IPS-15b (cell line): ENCODE measurements around the gene KLHL22.
"Not testable (repeated sequence)": the region's sequence is repeated elsewhere in the genome, so short reads cannot be mapped to it uniquely, and the experiment has no call there.

Experiments used
- H3K27me3 ChIP-seq: one replicate; pipeline ENCODE4 v1.6.1; 2013; ENCODE audit warnings: low read length; ENCODE audit not compliant: control insufficient read depth, insufficient read depth
- H3K36me3 ChIP-seq: one replicate; pipeline ENCODE4 v1.6.1; 2013; ENCODE audit warnings: low read length; ENCODE audit not compliant: control insufficient read depth, insufficient read depth
- H3K4me1 ChIP-seq: one replicate; pipeline ENCODE4 v1.6.1; 2013; ENCODE audit warnings: mild to moderate bottlenecking, low read length; ENCODE audit not compliant: control insufficient read depth, insufficient read depth
- H3K4me3 ChIP-seq: one replicate; pipeline ENCODE4 v1.5.1; 2013; ENCODE audit warnings: low read depth, low read length
- H3K9ac ChIP-seq: one replicate; pipeline ENCODE4 v1.6.1; 2013; ENCODE audit warnings: low read depth, mild to moderate bottlenecking, low read length
- H3K9me3 ChIP-seq: one replicate; pipeline ENCODE4 v1.6.1; 2013; ENCODE audit warnings: mild to moderate bottlenecking, low read length; ENCODE audit not compliant: control insufficient read depth, insufficient read depth

Gene KLHL22

GRCh38 chr22:20423906-20424551 is 71.6 kb downstream of the KLHL22 start:
- no peak overlapping the region for H3K9ac ChIP-seq
- no peak overlapping the region for H3K4me3 ChIP-seq
- peaks cover 14% of the 10 kb centered on the region for H3K27me3 ChIP-seq
- H3K9me3 ChIP-seq = no peaks in the 10 kb centered on the region
- peaks cover 3% of the 10 kb centered on the region for H3K36me3 ChIP-seq
- no peaks in the 10 kb centered on the region for H3K4me1 ChIP-seq

- no peak overlapping the region for H3K4me3 ChIP-seq
- no peaks in the 10 kb centered on the region for H3K36me3 ChIP-seq
- no peaks in the 10 kb centered on the region for H3K4me1 ChIP-seq
- no peak overlapping the region for H3K9ac ChIP-seq
- peaks cover 7% of the 10 kb centered on the region for H3K27me3 ChIP-seq
- H3K9me3 ChIP-seq = no peaks in the 10 kb centered on the region
Measured at GRCh38 chr22:20423008-20423905, 72.3 kb downstream of the KLHL22 start.

- Histone ChIP-seq H3K4me3 (no peak overlapping the region), H3K27me3 (peaks cover 4% of the 10 kb centered on the region), H3K9me3 (no peaks in the 10 kb centered on the region), H3K9ac (no peak overlapping the region), H3K36me3 (no peaks in the 10 kb centered on the region), H3K4me1 (no peaks in the 10 kb centered on the region)
Measured at GRCh38 chr22:20422271-20423007, 73.2 kb downstream of the KLHL22 start.

DNA sequence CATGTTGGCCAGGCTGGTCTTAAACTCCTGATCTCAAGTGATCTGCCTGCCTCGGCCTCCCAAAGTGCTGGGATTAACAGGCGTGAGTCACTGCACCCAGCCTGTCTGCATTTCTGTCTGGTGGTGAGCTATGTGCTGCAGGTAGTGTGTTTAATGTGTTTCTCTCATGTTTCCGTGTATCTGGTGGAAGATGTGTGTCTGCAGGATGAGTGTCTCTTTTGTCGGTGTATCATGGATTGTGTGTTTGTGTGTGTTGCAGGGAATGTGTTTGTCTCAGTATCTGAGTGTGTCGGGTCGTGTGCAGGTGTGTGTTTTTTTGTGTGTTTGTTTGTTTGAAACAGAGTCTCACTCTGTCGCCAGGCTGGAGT is 74.1 kb downstream of the KLHL22 start:
- H3K27me3 ChIP-seq = peaks cover 3% of the 10 kb centered on the region
- no peaks in the 10 kb centered on the region for H3K36me3 ChIP-seq
- no peaks in the 10 kb centered on the region for H3K4me1 ChIP-seq
- no peak overlapping the region for H3K9ac ChIP-seq
- H3K4me3 ChIP-seq = no peak overlapping the region
- no peaks in the 10 kb centered on the region for H3K9me3 ChIP-seq

DNA sequence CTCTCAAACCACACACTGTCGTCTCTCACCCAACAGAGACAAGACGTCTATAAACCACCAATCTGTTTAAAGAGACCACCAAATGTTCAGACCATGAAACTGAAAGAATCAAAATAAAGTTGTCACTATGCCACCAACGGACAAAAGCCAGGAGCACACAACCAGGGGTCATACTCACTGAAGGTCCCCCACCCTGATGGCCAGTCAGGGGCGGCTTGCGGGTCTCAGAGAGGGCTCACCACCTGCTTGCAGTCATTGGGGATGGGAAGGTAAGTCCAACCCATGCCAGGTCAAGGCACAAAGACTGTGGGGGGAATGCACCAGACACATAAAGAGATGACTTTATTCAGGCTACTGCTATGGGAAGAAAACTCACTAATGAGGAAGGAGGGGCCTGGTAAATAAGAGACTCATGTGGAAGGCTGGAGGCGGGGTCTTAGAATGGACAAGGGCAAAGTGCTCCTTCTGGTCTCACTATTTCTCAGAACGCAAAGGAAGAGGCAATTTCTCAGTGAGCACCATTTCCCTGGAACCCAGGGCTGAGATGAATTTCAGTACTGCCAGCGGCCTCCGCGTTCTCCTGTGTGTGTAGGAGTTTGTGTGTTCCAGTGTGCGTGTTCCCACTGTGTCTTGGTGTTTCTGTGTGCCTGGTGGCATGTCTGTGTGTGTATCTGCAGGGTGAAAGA is 75.3 kb downstream of the KLHL22 start:
- H3K4me1 ChIP-seq = no peaks in the 10 kb centered on the region
- H3K4me3 ChIP-seq = no peak overlapping the region
- H3K9me3 ChIP-seq = no peaks in the 10 kb centered on the region
- no peak overlapping the region for H3K9ac ChIP-seq
- no peaks in the 10 kb centered on the region for H3K36me3 ChIP-seq
- peaks cover 3% of the 10 kb centered on the region for H3K27me3 ChIP-seq

GRCh38 chr22:20419664-20419951 is 76.0 kb downstream of the KLHL22 start:
- H3K4me3 ChIP-seq = no peak overlapping the region
- H3K9me3 ChIP-seq = no peaks in the 10 kb centered on the region
- peaks cover 3% of the 10 kb centered on the region for H3K27me3 ChIP-seq
- no peaks in the 10 kb centered on the region for H3K36me3 ChIP-seq
- H3K9ac ChIP-seq = no peak overlapping the region
- H3K4me1 ChIP-seq = no peaks in the 10 kb centered on the region

- Histone ChIP-seq H3K27me3 (peaks cover 3% of the 10 kb centered on the region), H3K9me3 (no peaks in the 10 kb centered on the region), H3K4me3 (peak overlapping the region; percentile 43), H3K9ac (no peak overlapping the region), H3K4me1 (no peaks in the 10 kb centered on the region), H3K36me3 (no peaks in the 10 kb centered on the region)
Measured at GRCh38 chr22:20418211-20418788, 77.3 kb downstream of the KLHL22 start.

DNA sequence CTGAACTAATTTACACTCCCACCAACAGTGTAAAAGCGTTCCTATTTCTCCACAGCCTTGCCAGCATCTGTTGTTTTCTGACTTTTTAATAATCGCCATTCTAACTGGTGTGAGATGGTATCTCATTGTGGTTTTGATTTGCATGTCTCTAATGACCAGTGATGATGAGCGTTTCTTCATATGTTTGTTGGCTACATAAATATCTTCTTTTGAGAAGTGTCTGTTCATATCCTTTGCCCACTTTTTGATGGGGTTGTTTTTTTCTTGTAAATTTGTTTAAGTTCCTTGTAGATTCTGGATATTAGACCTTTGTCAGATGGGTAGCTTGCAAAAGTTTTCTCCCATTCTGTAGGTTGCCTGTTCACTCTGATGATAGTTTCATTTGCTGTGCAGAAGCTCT is 79.9 kb downstream of the KLHL22 start:
- not testable (repeated sequence) for H3K27me3 ChIP-seq, H3K36me3 ChIP-seq, H3K4me1 ChIP-seq, H3K9ac ChIP-seq, H3K9me3 ChIP-seq, H3K4me3 ChIP-seq

DNA sequence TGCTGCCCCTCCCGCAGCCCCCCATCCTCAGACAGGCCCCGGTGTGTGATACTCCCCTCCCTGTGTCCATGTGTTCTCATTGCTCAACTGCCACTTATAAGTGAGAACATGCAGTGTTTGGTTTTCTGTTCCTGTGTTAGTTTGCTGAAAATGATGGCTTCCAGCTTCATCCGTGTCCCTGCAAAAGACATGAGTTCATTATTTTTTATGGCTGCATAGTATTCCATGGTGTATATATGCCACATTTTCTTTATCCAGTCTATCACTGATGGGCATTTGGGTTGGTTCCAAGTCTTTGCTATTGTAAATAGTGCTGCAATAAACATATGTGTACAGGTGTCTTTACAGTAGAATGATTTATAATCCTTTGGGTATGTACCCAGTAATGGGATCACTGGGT is 80.4 kb downstream of the KLHL22 start:
- not testable (repeated sequence) for H3K4me1 ChIP-seq, H3K27me3 ChIP-seq, H3K9ac ChIP-seq, H3K36me3 ChIP-seq, H3K9me3 ChIP-seq, H3K4me3 ChIP-seq

- Histone ChIP-seq H3K36me3 (no peaks in the 10 kb centered on the region), H3K9ac (no peak overlapping the region), H3K9me3 (no peaks in the 10 kb centered on the region), H3K27me3 (peaks cover 3% of the 10 kb centered on the region), H3K4me1 (no peaks in the 10 kb centered on the region), H3K4me3 (no peak overlapping the region)
Measured at GRCh38 chr22:20414450-20414849, 81.1 kb downstream of the KLHL22 start.

DNA sequence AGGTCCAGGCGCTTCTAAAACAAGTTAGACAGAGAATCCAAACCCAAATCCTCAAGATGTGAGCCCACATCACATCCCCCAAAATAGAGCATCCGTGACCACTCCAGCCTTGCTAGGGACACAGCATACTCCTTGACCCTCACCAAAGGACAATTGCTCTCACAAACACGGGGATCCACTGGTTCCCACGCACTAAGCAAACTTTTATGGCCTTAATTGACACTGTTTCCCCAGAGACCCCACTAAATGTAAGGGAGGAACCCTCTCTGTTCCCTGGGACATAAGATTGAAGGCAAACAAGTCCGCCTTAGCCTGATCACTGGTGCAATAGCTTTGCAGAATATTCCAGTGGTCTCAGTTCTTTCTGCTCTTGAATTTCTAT is 81.5 kb downstream of the KLHL22 start:
- Histone ChIP-seq H3K9me3 (no peaks in the 10 kb centered on the region), H3K36me3 (no peaks in the 10 kb centered on the region), H3K4me1 (no peaks in the 10 kb centered on the region), H3K4me3 (no peak overlapping the region), H3K9ac (no peak overlapping the region), H3K27me3 (no peaks in the 10 kb centered on the region)
